PC-9 (cell line): ENCODE measurements around the gene ANAPC4. TPM values are rescaled to one million over a fixed set of nuclear protein-coding genes. Genes with fewer than 3 reads are reported as not detected.

ENCODE experiments used
- BruUV-seq: library from RNA; stranded (reverse); fragments of 400-500 nt; replicated peaks from 2 replicates; lab custom pipeline; 2021; lab: Mats Ljungman, UMichigan
- CTCF ChIA-PET: fragments of 300-600 bp; sonication (Branson Sonifier 250); formaldehyde crosslinking; loops from one replicate; lab custom pipeline; 2022; ENCODE audit warnings: antibody characterized with exemption; lab: Charles Lee
- POLR2A ChIA-PET: fragments of 300-600 bp; sonication (Branson Sonifier 250); formaldehyde crosslinking; loops from one replicate; lab custom pipeline; 2022; ENCODE audit warnings: antibody characterized with exemption; ENCODE audit not compliant: unreplicated experiment; lab: Charles Lee
- DNase-seq, 2 experiments: peaks; one replicate each; pipeline versions ENCODE4 v3.0.0 to v3.0.0-alpha.2; 2015 to 2022; ENCODE audit warnings: mixed read lengths in 1 of 2
- H2AFZ ChIP-seq: fragments of 200-600 bp; sonication (generic); 2 replicates; pipeline ENCODE4 v1.8.1; 2017; ENCODE audit warnings: antibody characterized with exemption
- H3F3A ChIP-seq: fragments of 200-600 bp; sonication (generic); 2 replicates; pipeline ENCODE4 v1.8.1; 2017; ENCODE audit warnings: antibody characterized with exemption, mild to moderate bottlenecking, low read depth; ENCODE audit not compliant: insufficient read depth
- H3K27ac ChIP-seq: fragments of 200-600 bp; sonication (generic); 2 replicates; pipeline ENCODE4 v1.6.1; 2016; ENCODE audit warnings: mixed run types
- H3K27me3 ChIP-seq: fragments of 200-600 bp; sonication (generic); 2 replicates; pipeline ENCODE4 v1.6.1; 2016; ENCODE audit warnings: low read depth, mixed run types; ENCODE audit not compliant: insufficient read depth
- H3K36me3 ChIP-seq: fragments of 200-600 bp; sonication (generic); 2 replicates; pipeline ENCODE4 v1.6.1; 2016; ENCODE audit warnings: low read depth, mixed run types
- H3K4me1 ChIP-seq: fragments of 200-600 bp; sonication (generic); replicated peaks from 2 replicates; pipeline ENCODE4 v1.6.1; 2016; ENCODE audit warnings: mixed run types; ENCODE audit not compliant: insufficient read depth
- H3K4me2 ChIP-seq: fragments of 200-600 bp; sonication (generic); 2 replicates; pipeline ENCODE4 v1.6.1; 2017; ENCODE audit warnings: mixed run types
- H3K4me3 ChIP-seq: fragments of 200-600 bp; sonication (generic); 2 replicates; pipeline ENCODE4 v1.6.1; 2016; ENCODE audit warnings: mixed run types
- H3K79me2 ChIP-seq: fragments of 200-600 bp; sonication (generic); 2 replicates; pipeline ENCODE4 v1.6.1; 2017; ENCODE audit warnings: low read depth, mixed run types
- H3K9me2 ChIP-seq: fragments of 200-600 bp; sonication (generic); 2 replicates; pipeline ENCODE4 v1.8.1; 2017; ENCODE audit warnings: mild to moderate bottlenecking; ENCODE audit not compliant: insufficient read depth
- H3K9me3 ChIP-seq: fragments of 200-600 bp; sonication (generic); 2 replicates; pipeline ENCODE4 v1.8.1; 2016; ENCODE audit warnings: low read depth; ENCODE audit not compliant: insufficient read depth
- H4K20me1 ChIP-seq: fragments of 200-600 bp; sonication (generic); 2 replicates; pipeline ENCODE4 v1.8.1; 2017; ENCODE audit not compliant: insufficient read depth
- CTCF ChIP-seq: fragments of 200-600 bp; sonication (generic); conservative IDR thresholded peaks from 2 replicates; pipeline ENCODE4 v1.6.1; 2017; ENCODE audit warnings: mixed run types, antibody characterized with exemption, mild to moderate bottlenecking, moderate library complexity
- EZH2 ChIP-seq: fragments of 200-600 bp; sonication (generic); IDR thresholded peaks from 2 replicates; pipeline ENCODE4 v1.8.0; 2017; ENCODE audit warnings: antibody characterized with exemption, low read depth
- intact Hi-C: fragments of 100-400 bp; cut with micrococcal nuclease; formaldehyde crosslinking; loops from one replicate; pipeline ENCODE4 v1.10.0; 2022; ENCODE audit not compliant: unreplicated experiment
- total RNA-seq: library from RNA; stranded (reverse); gene quantifications from 2 replicates; pipeline ENCODE4 v1.2.3, GENCODE V29; 2021

The ANAPC4 gene
- total RNA-seq, 1 experiment from 2014 or later, result 25.8 TPM

GRCh38 chr4:25467843-25468242 is 90.8 kb downstream of the ANAPC4 start:
- Histone ChIP-seq H2AFZ (no peak overlapping the region), H4K20me1 (no peaks in the 10 kb centered on the region), H3K36me3 (no peaks in the 10 kb centered on the region), H3K27me3 (no peaks in the 10 kb centered on the region), H3K9me3 (no peaks in the 10 kb centered on the region), H3K4me2 (no peak overlapping the region), H3K27ac (no peak overlapping the region), H3F3A (no peaks in the 10 kb centered on the region), H3K4me1 (no peaks in the 10 kb centered on the region), H3K9me2 (no peaks in the 10 kb centered on the region), H3K4me3 (no peak overlapping the region), H3K79me2 (no peaks in the 10 kb centered on the region)
- no TSS peak for BruUV-seq
- ChIA-PET POLR2A (no interaction called here), CTCF (no interaction called here)
- DNase-seq, result no peak
- intact Hi-C loops, result no loop called here
- TF ChIP-seq EZH2 (no peak), CTCF (no peak)

Other genes starting within 250 kb of the ANAPC4 start
- gene SEPSECS, start 216.8 kb upstream of the ANAPC4 start, total RNA-seq, result 9.1 and 11.3 TPM in 2 replicates
- 16.4 and 19.3 TPM in 2 replicates for gene PI4K2B, start 143.2 kb upstream of the ANAPC4 start, total RNA-seq
- 11.7 and 12.2 TPM in 2 replicates for gene ZCCHC4, start 64.5 kb upstream of the ANAPC4 start, total RNA-seq